ENCODE measurements around the gene DCTN3. TPM values are rescaled to one million over a fixed set of nuclear protein-coding genes. Genes with fewer than 3 reads are reported as not detected.
A peak's percentile ranks its signal among the peaks of the same experiment; 100 is the strongest.

The DCTN3 gene
- total RNA-seq, 1 donor from 2014 or later = 94.8 TPM

DNA sequence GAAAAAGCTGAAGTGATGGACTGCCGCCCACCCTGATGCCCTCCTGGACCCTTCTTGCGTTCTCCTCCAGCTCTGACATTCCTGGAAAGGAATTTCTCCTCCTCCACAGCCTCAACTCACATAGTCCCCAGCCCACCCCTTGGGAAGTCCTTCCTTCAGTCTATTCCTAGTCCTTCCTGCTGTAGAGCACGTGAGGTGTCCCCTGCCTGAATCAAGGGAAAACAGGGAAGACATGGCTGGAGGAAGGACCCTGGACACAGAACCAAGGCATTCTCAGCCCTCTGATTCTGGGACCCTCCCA is 4.8 kb upstream of the DCTN3 start:
- Histone ChIP-seq H3K79me2 (ENCODE audit: insufficient read depth, low read length) (peaks cover under 1% of the 10 kb centered on the region), H3K4me1 (ENCODE audit: insufficient read depth, low read length) (peaks cover 4% of the 10 kb centered on the region), H3K27me3 (ENCODE audit: insufficient read depth, low read length) (peaks cover 62% of the 10 kb centered on the region), H4K20me1 (ENCODE audit: insufficient read depth, low read length) (peaks cover 6% of the 10 kb centered on the region), H3K27ac (ENCODE audit: low read depth, low read length) (no peak overlapping the region), H3K9ac (ENCODE audit: low read length) (no peak overlapping the region), H2AFZ (ENCODE audit: low read depth, low read length) (no peak overlapping the region), H3K4me3 (ENCODE audit: insufficient read depth, low read depth, low read length) (no peak overlapping the region), H3K4me2 (ENCODE audit: low read length) (no peak overlapping the region), H3K9me3 (ENCODE audit: insufficient read depth, low read depth, low read length) (no peaks in the 10 kb centered on the region), H3K36me3 (ENCODE audit: insufficient read depth, low read length) (no peaks in the 10 kb centered on the region)
- H3K36me3 Mint-ChIP-seq (ENCODE audit: low read depth, unreplicated experiment) = peaks cover 3% of the 10 kb centered on the region
- no peak overlapping the region for H3K4me3 Mint-ChIP-seq (ENCODE audit: unreplicated experiment)
- peaks cover 4% of the 10 kb centered on the region for H3K4me1 Mint-ChIP-seq (ENCODE audit: low read depth, unreplicated experiment)
- H3K9me3 Mint-ChIP-seq (ENCODE audit: unreplicated experiment) = no peaks in the 10 kb centered on the region
- TF ChIP-seq, protein P1, sequence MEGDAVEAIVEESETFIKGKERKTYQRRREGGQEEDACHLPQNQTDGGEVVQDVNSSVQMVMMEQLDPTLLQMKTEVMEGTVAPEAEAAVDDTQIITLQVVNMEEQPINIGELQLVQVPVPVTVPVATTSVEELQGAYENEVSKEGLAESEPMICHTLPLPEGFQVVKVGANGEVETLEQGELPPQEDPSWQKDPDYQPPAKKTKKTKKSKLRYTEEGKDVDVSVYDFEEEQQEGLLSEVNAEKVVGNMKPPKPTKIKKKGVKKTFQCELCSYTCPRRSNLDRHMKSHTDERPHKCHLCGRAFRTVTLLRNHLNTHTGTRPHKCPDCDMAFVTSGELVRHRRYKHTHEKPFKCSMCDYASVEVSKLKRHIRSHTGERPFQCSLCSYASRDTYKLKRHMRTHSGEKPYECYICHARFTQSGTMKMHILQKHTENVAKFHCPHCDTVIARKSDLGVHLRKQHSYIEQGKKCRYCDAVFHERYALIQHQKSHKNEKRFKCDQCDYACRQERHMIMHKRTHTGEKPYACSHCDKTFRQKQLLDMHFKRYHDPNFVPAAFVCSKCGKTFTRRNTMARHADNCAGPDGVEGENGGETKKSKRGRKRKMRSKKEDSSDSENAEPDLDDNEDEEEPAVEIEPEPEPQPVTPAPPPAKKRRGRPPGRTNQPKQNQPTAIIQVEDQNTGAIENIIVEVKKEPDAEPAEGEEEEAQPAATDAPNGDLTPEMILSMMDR (IDR thresholded peaks at IDR 0.05; ENCODE audit: insufficient read depth, low read depth, low read length) = no peak
- TF ChIP-seq EZH2 (IDR thresholded peaks at IDR 0.05; ENCODE audit: insufficient read depth, low read length) = no peak
- FAIRE-seq (no peak), DNase-seq (ENCODE audit: low read depth) (no peak)
- H3K27me3 Mint-ChIP-seq (ENCODE audit: low read depth, unreplicated experiment) = peaks cover 56% of the 10 kb centered on the region
- H3K27ac Mint-ChIP-seq (ENCODE audit: unreplicated experiment) = no peak overlapping the region

- Mint-ChIP-seq H3K9me3 (ENCODE audit: unreplicated experiment) (no peaks in the 10 kb centered on the region), H3K4me3 (ENCODE audit: unreplicated experiment) (no peak overlapping the region), H3K36me3 (ENCODE audit: low read depth, unreplicated experiment) (peaks cover 3% of the 10 kb centered on the region), H3K27me3 (ENCODE audit: low read depth, unreplicated experiment) (peaks cover 51% of the 10 kb centered on the region), H3K27ac (ENCODE audit: unreplicated experiment) (no peak overlapping the region), H3K4me1 (ENCODE audit: low read depth, unreplicated experiment) (peaks cover 4% of the 10 kb centered on the region)
- Histone ChIP-seq H3K4me3 (ENCODE audit: insufficient read depth, low read depth, low read length) (no peak overlapping the region), H2AFZ (ENCODE audit: low read depth, low read length) (no peak overlapping the region), H3K27me3 (ENCODE audit: insufficient read depth, low read length) (peaks cover 58% of the 10 kb centered on the region), H3K4me1 (ENCODE audit: insufficient read depth, low read length) (peaks cover 6% of the 10 kb centered on the region), H3K9me3 (ENCODE audit: insufficient read depth, low read depth, low read length) (no peaks in the 10 kb centered on the region), H4K20me1 (ENCODE audit: insufficient read depth, low read length) (peaks cover 6% of the 10 kb centered on the region), H3K36me3 (ENCODE audit: insufficient read depth, low read length) (no peaks in the 10 kb centered on the region), H3K27ac (ENCODE audit: low read depth, low read length) (no peak overlapping the region), H3K9ac (ENCODE audit: low read length) (no peak overlapping the region), H3K4me2 (ENCODE audit: low read length) (peak overlapping the region; percentile 49), H3K79me2 (ENCODE audit: insufficient read depth, low read length) (peaks cover 5% of the 10 kb centered on the region)
- TF ChIP-seq EZH2 (IDR thresholded peaks at IDR 0.05; ENCODE audit: insufficient read depth, low read length) = peak; percentile 60
- TF ChIP-seq, protein P1 (IDR thresholded peaks at IDR 0.05; ENCODE audit: insufficient read depth, low read depth, low read length) = no peak
- DNase-seq (ENCODE audit: low read depth) (no peak), FAIRE-seq (no peak)
Observed at GRCh38 chr9:34624475-34625185, 4.3 kb upstream of the DCTN3 start.

Measured in astrocyte (in vitro differentiated cells and primary cell).